Measurements from ENCODE around the gene ZNF823. TPM values are rescaled to one million over a fixed set of nuclear protein-coding genes. Genes with fewer than 3 reads are reported as not detected.

ZNF823 gene
- polyA plus RNA-seq, 1 of the 3 experiments (the other 2 are of a cell fraction): 1.5 TPM

DNA sequence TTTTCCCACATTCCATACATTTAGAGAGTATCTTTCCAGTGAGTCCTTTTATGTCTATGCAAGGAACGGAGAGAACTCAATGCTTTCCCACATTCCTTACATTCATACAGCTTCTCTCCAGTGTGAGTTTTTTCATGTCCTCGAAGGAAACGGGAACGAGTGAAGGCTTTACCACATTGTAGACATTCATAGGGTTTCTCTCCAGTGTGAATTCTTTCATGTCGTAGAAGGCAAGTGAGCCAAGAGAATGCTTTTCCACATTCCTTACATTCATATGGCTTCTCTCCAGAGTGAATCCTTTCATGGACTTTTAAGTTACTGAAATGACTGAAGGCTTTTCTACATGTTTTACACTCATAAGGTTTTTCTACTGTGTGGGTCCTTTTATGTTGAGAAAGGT lies 17.1 kb downstream of the ZNF823 start:
- Histone ChIP-seq H2AFZ (ENCODE audit: low read depth) (no peak overlapping the region), H3K36me3 (replicated peaks in 1 of 2; ENCODE audit: control insufficient read depth in 1 of 2, insufficient read depth in 2 of 2, low read length in 1 of 2) (peaks cover 23 to 60% of the 10 kb centered on the region in 2 experiments), H3K4me1 (ENCODE audit: control insufficient read depth in 1 of 2, insufficient read depth in 2 of 2, low read depth in 1 of 2, low read length in 1 of 2) (no peaks in the 10 kb centered on the region), H3K27me3 (ENCODE audit: insufficient read depth) (no peaks in the 10 kb centered on the region), H3K9me3 (peaks cover 40% of the 10 kb centered on the region), H3K9ac (no peak overlapping the region), H3K79me2 (ENCODE audit: insufficient read depth) (peaks cover 12% of the 10 kb centered on the region; the same call in 1 of the 2 replicates), H3K4me2 (no peak overlapping the region), H3K4me3 (ENCODE audit: low read depth in 2 of 2, low read length in 1 of 2) (no peak overlapping the region; a peak in 1 of 4 replicates), H3K9me2 (no peaks in the 10 kb centered on the region), H3F3A (replicated peaks; ENCODE audit: insufficient read depth) (no peaks in the 10 kb centered on the region), H3K27ac (ENCODE audit: low read depth in 2 of 2, low read length in 1 of 2) (no peak overlapping the region), H4K20me1 (ENCODE audit: insufficient read depth) (no peaks in the 10 kb centered on the region)
- no peak for TF ChIP-seq YY1 (IDR thresholded peaks at IDR 0.05; ENCODE audit: low read depth)
- no peak for TF ChIP-seq SMC3 (IDR thresholded peaks at IDR 0.05; ENCODE audit: low read depth, low read length)
- no peak for TF ChIP-seq RFX5 (IDR thresholded peaks at IDR 0.05; ENCODE audit: low read length)
- no peak for TF ChIP-seq TAF1 (IDR thresholded peaks at IDR 0.05; ENCODE audit: borderline replicate concordance, low read depth, low read length)
- TF ChIP-seq GATA2 (CRISPR knock-in tag; IDR thresholded peaks at IDR 0.05): no peak
- TF ChIP-seq, protein P1, sequence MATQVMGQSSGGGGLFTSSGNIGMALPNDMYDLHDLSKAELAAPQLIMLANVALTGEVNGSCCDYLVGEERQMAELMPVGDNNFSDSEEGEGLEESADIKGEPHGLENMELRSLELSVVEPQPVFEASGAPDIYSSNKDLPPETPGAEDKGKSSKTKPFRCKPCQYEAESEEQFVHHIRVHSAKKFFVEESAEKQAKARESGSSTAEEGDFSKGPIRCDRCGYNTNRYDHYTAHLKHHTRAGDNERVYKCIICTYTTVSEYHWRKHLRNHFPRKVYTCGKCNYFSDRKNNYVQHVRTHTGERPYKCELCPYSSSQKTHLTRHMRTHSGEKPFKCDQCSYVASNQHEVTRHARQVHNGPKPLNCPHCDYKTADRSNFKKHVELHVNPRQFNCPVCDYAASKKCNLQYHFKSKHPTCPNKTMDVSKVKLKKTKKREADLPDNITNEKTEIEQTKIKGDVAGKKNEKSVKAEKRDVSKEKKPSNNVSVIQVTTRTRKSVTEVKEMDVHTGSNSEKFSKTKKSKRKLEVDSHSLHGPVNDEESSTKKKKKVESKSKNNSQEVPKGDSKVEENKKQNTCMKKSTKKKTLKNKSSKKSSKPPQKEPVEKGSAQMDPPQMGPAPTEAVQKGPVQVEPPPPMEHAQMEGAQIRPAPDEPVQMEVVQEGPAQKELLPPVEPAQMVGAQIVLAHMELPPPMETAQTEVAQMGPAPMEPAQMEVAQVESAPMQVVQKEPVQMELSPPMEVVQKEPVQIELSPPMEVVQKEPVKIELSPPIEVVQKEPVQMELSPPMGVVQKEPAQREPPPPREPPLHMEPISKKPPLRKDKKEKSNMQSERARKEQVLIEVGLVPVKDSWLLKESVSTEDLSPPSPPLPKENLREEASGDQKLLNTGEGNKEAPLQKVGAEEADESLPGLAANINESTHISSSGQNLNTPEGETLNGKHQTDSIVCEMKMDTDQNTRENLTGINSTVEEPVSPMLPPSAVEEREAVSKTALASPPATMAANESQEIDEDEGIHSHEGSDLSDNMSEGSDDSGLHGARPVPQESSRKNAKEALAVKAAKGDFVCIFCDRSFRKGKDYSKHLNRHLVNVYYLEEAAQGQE (IDR thresholded peaks at IDR 0.05; ENCODE audit: low read depth, low read length): no peak
- TF ChIP-seq, protein P2, sequence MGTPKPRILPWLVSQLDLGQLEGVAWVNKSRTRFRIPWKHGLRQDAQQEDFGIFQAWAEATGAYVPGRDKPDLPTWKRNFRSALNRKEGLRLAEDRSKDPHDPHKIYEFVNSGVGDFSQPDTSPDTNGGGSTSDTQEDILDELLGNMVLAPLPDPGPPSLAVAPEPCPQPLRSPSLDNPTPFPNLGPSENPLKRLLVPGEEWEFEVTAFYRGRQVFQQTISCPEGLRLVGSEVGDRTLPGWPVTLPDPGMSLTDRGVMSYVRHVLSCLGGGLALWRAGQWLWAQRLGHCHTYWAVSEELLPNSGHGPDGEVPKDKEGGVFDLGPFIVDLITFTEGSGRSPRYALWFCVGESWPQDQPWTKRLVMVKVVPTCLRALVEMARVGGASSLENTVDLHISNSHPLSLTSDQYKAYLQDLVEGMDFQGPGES (IDR thresholded peaks at IDR 0.05; ENCODE audit: low read depth, low read length): no peak
- TF ChIP-seq, protein P3, sequence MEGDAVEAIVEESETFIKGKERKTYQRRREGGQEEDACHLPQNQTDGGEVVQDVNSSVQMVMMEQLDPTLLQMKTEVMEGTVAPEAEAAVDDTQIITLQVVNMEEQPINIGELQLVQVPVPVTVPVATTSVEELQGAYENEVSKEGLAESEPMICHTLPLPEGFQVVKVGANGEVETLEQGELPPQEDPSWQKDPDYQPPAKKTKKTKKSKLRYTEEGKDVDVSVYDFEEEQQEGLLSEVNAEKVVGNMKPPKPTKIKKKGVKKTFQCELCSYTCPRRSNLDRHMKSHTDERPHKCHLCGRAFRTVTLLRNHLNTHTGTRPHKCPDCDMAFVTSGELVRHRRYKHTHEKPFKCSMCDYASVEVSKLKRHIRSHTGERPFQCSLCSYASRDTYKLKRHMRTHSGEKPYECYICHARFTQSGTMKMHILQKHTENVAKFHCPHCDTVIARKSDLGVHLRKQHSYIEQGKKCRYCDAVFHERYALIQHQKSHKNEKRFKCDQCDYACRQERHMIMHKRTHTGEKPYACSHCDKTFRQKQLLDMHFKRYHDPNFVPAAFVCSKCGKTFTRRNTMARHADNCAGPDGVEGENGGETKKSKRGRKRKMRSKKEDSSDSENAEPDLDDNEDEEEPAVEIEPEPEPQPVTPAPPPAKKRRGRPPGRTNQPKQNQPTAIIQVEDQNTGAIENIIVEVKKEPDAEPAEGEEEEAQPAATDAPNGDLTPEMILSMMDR (IDR thresholded peaks at IDR 0.05): no peak
- TF ChIP-seq RCOR1 (IDR thresholded peaks at IDR 0.05; ENCODE audit: low read length): no peak
- no peak for TF ChIP-seq GABPA (IDR thresholded peaks at IDR 0.05; ENCODE audit: low read depth)
- TF ChIP-seq FOXM1 (IDR thresholded peaks at IDR 0.05; ENCODE audit: low read depth): no peak
- no peak for TF ChIP-seq JUND (IDR thresholded peaks at IDR 0.05)
- TF ChIP-seq EZH2phosphoT487 (IDR thresholded peaks at IDR 0.05; ENCODE audit: borderline replicate concordance, low read depth): no peak
- no peak for TF ChIP-seq RXRA (IDR thresholded peaks at IDR 0.05; ENCODE audit: borderline replicate concordance, low read depth)
- TF ChIP-seq MXI1 (IDR thresholded peaks at IDR 0.05; ENCODE audit: low read depth, low read length): no peak
- TF ChIP-seq NRF1 (IDR thresholded peaks at IDR 0.05; ENCODE audit: low read depth, low read length): no peak
- TF ChIP-seq, protein P4, sequence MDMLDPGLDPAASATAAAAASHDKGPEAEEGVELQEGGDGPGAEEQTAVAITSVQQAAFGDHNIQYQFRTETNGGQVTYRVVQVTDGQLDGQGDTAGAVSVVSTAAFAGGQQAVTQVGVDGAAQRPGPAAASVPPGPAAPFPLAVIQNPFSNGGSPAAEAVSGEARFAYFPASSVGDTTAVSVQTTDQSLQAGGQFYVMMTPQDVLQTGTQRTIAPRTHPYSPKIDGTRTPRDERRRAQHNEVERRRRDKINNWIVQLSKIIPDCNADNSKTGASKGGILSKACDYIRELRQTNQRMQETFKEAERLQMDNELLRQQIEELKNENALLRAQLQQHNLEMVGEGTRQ (IDR thresholded peaks at IDR 0.05; ENCODE audit: borderline replicate concordance, low read depth, low read length): no peak
- TF ChIP-seq CHD2 (IDR thresholded peaks at IDR 0.05; ENCODE audit: low read length, partially characterized antibody): no peak
- no peak for TF ChIP-seq SIN3A (IDR thresholded peaks at IDR 0.05; ENCODE audit: borderline replicate concordance, low read depth, low read length)
- 96% methylated on average over 5 of the region's 5 CpGs for WGBS (ENCODE audit: low lambda C conversion rate)
- ChIA-PET POLR2A (no interaction called here), CTCF (no interaction called here)
- DNase-seq: no peak
